Upper lobe of left lung (tissue), 6 donors: ENCODE measurements around the gene INPP4B. TPM values are rescaled to one million over a fixed set of nuclear protein-coding genes. Genes with fewer than 3 reads are reported as not detected.
"Not testable (repeated sequence)": the region's sequence is repeated elsewhere in the genome, so short reads cannot be mapped to it uniquely, and the experiment has no call there.

Source experiments
- ATAC-seq, 2 donors: fragments of 200-7000 bp; cut with Tn5 transposase; one replicate each; pipeline ENCODE4 v1.9.1; 2022; ENCODE audit warnings: mild to moderate bottlenecking in 2 of 2, moderate library complexity in 2 of 2; ENCODE audit not compliant: low FRiP score in 2 of 2
- DNase-seq, 2 donors: peaks; one replicate each; pipeline ENCODE4 v3.0.0-alpha.2; 2019 to 2020
- H3K27ac ChIP-seq, 4 donors: fragments of 200-600 bp; sonication (generic); one replicate each; pipeline ENCODE4 v1.5.1; 2016 to 2019
- H3K27me3 ChIP-seq, 4 donors: fragments of 200-600 bp; sonication (generic); one replicate each; pipeline ENCODE4 v1.5.1; 2017 to 2019
- H3K36me3 ChIP-seq, 4 donors: fragments of 200-600 bp; sonication (generic); one replicate each; pipeline ENCODE4 v1.5.1; 2016 to 2019
- H3K4me1 ChIP-seq, 4 donors: fragments of 200-600 bp; sonication (generic); one replicate each; pipeline ENCODE4 v1.5.1; 2018 to 2019
- H3K4me3 ChIP-seq, 4 donors: fragments of 200-600 bp; sonication (generic); one replicate each; pipeline ENCODE4 v1.5.1; 2017 to 2019; ENCODE audit warnings: mild to moderate bottlenecking in 2 of 4, moderate library complexity in 1 of 4
- H3K9me3 ChIP-seq, 4 donors: fragments of 200-600 bp; sonication (generic); one replicate each; pipeline ENCODE4 v1.5.1; 2018 to 2019
- EP300 ChIP-seq, 4 donors: sonication (generic); formaldehyde crosslinking; IDR thresholded peaks; one replicate each; pipeline ENCODE4 v1.5.1; 2017; ENCODE audit warnings: antibody characterized with exemption in 4 of 4, control low read depth in 2 of 4
- POLR2A ChIP-seq, 4 donors: fragments of 450-650 bp; IDR thresholded peaks; one replicate each; pipeline ENCODE4 v1.5.1; 2016 to 2017; ENCODE audit warnings: antibody characterized with exemption in 4 of 4, mild to moderate bottlenecking in 2 of 4
- POLR2AphosphoS5 ChIP-seq, 2 donors: sonication (generic); formaldehyde crosslinking; IDR thresholded peaks; one replicate each; pipeline ENCODE4 v1.5.1; 2017; ENCODE audit warnings: antibody characterized with exemption in 2 of 2
- WGBS, 2 donors: methylation state at CpG; one replicate each; pipeline ENCODE4 v1.1.5; 2017 to 2018; 5-methylcytosine and 5-hydroxymethylcytosine counted together
- total RNA-seq, 6 donors: library from RNA; depleted of rRNA in 4 of 6; stranded (reverse); fragments of >200 nt in 4 of 6; gene quantifications; one replicate each; pipeline versions ENCODE4 v1.1.0 to v1.2.1, GENCODE V29; 2016 to 2021
- TF ChIP-seq, protein P1 (sequence below), 6 experiments: fragments of 450-650 bp in 4 of 6; fragments of 200-600 bp in 2 of 6; sonication (generic) in 2 of 6; IDR thresholded peaks; one replicate each; pipeline ENCODE4 v1.5.1; 2016 to 2019; ENCODE audit warnings: antibody characterized with exemption in 6 of 6
- donor health status: DM: no; HTN: no; CAD: no; lungs with moderate emphysema.
- donor health status: DM: no; HTN: yes; CAD: no; lungs with severe emphysema.

Gene INPP4B
- total RNA-seq, 6 donors from 2014 or later = 4.7 to 31.4 (median 10.4) TPM

DNA sequence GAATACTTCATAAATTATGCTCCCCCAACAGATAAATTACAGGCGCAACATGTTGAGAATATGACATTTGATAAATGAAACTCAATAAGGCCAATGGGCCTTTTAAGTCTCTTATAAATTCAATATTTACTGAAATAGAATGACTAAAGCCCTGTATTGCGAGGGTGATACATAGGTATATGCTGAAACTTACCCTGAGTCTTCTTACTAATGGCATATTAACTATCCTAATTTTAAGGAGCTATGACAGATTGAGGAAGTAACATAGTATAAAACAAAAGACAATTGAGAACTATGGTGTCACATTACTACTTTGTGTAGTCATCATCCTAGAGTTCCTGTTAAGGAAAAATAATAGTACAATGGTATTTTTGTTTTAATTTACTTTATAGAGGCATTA, 769.1 kb downstream of the INPP4B start:
- Histone ChIP-seq H3K27me3 (no peaks in the 10 kb centered on the region), H3K36me3 (no peaks in the 10 kb centered on the region), H3K9me3 (no peaks in the 10 kb centered on the region), H3K27ac (no peak overlapping the region), H3K4me1 (no peaks in the 10 kb centered on the region), H3K4me3 (no peak overlapping the region)
- ATAC-seq (no peak), DNase-seq (no peak)
- TF ChIP-seq POLR2AphosphoS5 (IDR thresholded peaks at IDR 0.05) = no peak
- TF ChIP-seq POLR2A (IDR thresholded peaks at IDR 0.05) = no peak
- TF ChIP-seq, protein P1, sequence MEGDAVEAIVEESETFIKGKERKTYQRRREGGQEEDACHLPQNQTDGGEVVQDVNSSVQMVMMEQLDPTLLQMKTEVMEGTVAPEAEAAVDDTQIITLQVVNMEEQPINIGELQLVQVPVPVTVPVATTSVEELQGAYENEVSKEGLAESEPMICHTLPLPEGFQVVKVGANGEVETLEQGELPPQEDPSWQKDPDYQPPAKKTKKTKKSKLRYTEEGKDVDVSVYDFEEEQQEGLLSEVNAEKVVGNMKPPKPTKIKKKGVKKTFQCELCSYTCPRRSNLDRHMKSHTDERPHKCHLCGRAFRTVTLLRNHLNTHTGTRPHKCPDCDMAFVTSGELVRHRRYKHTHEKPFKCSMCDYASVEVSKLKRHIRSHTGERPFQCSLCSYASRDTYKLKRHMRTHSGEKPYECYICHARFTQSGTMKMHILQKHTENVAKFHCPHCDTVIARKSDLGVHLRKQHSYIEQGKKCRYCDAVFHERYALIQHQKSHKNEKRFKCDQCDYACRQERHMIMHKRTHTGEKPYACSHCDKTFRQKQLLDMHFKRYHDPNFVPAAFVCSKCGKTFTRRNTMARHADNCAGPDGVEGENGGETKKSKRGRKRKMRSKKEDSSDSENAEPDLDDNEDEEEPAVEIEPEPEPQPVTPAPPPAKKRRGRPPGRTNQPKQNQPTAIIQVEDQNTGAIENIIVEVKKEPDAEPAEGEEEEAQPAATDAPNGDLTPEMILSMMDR (IDR thresholded peaks at IDR 0.05) = no peak
- no peak for TF ChIP-seq EP300 (IDR thresholded peaks at IDR 0.05)
- WGBS, 2 donors = 44 to 45% methylated on average over 2 of the region's 2 CpGs

DNA sequence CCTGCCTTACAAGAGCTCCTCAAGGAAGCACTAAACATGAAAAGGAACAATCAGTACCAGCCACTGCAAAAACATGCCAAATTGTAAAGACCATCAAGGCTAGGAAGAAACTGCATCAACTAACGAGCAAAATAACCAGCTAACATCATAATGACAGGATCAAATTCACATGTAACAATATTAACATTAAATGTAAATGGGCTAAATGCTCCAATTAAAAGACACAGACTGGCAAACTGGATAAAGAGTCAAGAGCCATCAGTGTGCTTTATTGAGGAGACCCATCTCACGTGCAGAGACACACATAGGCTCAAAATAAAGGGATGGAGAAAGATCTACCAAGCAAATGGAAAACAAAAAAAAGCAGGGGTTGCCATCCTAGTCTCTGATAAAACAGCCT, 777.8 kb downstream of the INPP4B start:
- not testable (repeated sequence) for H3K27me3 ChIP-seq, H3K4me3 ChIP-seq, H3K4me1 ChIP-seq, H3K9me3 ChIP-seq, H3K27ac ChIP-seq, H3K36me3 ChIP-seq, DNase-seq, ATAC-seq
- WGBS, 2 donors = 81 to 93% methylated on average over 2 of the region's 2 CpGs

DNA sequence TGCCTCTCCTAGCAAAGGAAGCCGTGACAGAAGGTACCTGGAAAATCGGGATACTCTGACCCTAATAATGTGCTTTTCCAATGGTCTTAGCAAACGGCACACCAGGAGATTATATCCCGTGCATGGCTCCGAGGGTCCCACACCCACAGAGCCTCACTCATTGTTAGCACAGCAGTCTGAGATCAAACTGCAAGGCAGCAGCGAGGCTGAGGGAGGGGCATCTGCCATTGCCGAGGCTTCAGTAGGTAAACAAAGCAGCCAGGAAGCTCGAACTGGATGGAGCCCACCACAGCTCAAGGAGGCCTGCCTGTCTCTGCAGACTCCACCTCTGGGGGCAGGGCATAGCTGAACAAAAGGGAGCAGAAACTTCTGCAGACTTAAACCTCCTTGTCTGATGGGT, 779.5 kb downstream of the INPP4B start:
- H3K9me3 ChIP-seq, H3K27ac ChIP-seq, H3K27me3 ChIP-seq, H3K4me1 ChIP-seq, ATAC-seq, H3K4me3 ChIP-seq, DNase-seq, H3K36me3 ChIP-seq: not testable (repeated sequence)
- WGBS, 2 donors = 71 to 97% methylated on average over 4 to 6 of the region's 8 CpGs

DNA sequence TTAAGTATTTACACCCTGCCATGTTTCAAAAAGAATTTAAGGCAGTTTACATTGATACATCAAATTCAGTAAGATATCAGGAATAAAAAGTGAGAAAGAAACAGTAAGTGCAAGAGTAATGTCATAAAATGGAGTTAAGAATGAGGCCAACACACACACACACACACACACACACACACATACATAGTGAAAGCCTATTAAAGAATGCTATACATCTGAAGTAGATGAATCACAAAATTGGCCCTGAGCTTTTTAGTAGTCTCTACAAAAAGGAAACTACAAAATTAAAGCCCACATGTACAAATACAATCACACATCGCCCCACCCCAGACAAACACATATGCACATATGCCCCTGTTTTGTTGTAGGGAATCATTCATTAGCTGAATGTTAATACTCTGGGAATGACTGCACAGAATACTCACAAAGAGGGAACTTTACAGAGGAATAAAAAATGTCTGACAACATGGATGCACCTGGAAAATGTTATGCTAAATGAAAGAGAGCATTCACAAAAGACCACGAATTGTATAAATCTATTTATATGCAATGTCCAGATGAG, 780.9 kb downstream of the INPP4B start:
- WGBS, 2 donors = 91 to 93% methylated on average over 2 of the region's 2 CpGs
- H3K36me3 ChIP-seq = no peaks in the 10 kb centered on the region
- no peak for ATAC-seq
- H3K9me3 ChIP-seq = peaks cover 0 to 7% (median 0%) of the 10 kb centered on the region in 4 donors
- no peak overlapping the region for H3K4me3 ChIP-seq
- H3K27me3 ChIP-seq = no peaks in the 10 kb centered on the region
- TF ChIP-seq POLR2A (IDR thresholded peaks at IDR 0.05) (no peak), EP300 (IDR thresholded peaks at IDR 0.05) (no peak), POLR2AphosphoS5 (IDR thresholded peaks at IDR 0.05) (no peak)
- TF ChIP-seq, protein P1 (IDR thresholded peaks at IDR 0.05) = no peak
- H3K27ac ChIP-seq = no peak overlapping the region
- no peaks in the 10 kb centered on the region for H3K4me1 ChIP-seq
- DNase-seq = no peak

DNA sequence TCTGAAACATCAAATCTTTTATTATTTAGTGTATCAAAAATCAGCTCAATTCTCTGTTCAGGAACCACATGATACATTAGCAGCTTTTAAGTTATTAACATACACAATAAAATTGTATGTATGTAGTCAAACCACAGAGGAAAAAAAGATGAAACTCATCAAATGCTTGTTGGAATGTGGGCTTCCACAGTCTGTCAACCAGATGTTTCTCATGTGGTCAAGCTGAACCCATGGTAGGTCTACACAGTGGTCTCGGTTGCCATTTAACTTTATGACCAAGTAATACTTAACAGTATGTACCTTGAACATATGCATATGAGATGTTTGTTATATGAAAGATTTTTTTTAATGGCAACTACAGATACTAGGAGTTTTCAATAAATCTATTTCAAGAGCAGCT, 781.9 kb downstream of the INPP4B start:
- ATAC-seq (no peak), DNase-seq (no peak)
- H3K4me1 ChIP-seq = no peaks in the 10 kb centered on the region
- 74 to 84% methylated on average over 1 of the region's 1 CpG for WGBS, 2 donors
- no peak for TF ChIP-seq EP300 (IDR thresholded peaks at IDR 0.05)
- no peak for TF ChIP-seq POLR2AphosphoS5 (IDR thresholded peaks at IDR 0.05)
- no peak for TF ChIP-seq POLR2A (IDR thresholded peaks at IDR 0.05)
- TF ChIP-seq, protein P1 (IDR thresholded peaks at IDR 0.05) = no peak
- no peaks in the 10 kb centered on the region for H3K36me3 ChIP-seq
- no peak overlapping the region for H3K27ac ChIP-seq
- H3K9me3 ChIP-seq = peaks cover 0 to 7% (median 0%) of the 10 kb centered on the region in 4 donors
- no peaks in the 10 kb centered on the region for H3K27me3 ChIP-seq
- H3K4me3 ChIP-seq = no peak overlapping the region

DNA sequence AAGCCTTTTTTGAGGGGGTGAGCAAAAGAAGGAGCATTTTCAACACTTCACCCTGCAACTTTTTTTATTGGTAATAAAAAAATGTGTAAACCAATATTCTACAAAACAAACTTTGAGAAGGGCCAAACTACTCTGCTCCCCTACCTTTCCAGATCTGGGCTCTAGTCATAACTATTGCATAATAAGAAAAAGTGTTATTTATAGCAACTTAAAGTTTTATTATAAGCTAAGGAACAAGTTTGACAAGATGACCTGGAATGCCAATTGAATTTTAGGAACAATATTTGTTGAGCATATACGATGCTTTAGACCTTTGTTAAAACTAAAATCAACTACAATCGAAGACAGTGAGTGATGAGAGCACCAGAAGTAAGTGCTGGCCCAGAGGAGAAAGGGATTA, 800.1 kb downstream of the INPP4B start:
- no peaks in the 10 kb centered on the region for H3K9me3 ChIP-seq
- H3K4me1 ChIP-seq = no peaks in the 10 kb centered on the region
- DNase-seq (no peak), ATAC-seq (no peak)
- H3K27ac ChIP-seq = no peak overlapping the region
- no peak overlapping the region for H3K4me3 ChIP-seq
- H3K36me3 ChIP-seq = no peaks in the 10 kb centered on the region
- 75 to 76% methylated on average over 2 of the region's 2 CpGs for WGBS, 2 donors
- no peaks in the 10 kb centered on the region for H3K27me3 ChIP-seq
- TF ChIP-seq POLR2A (IDR thresholded peaks at IDR 0.05) (no peak), EP300 (IDR thresholded peaks at IDR 0.05) (no peak), POLR2AphosphoS5 (IDR thresholded peaks at IDR 0.05) (no peak)
- TF ChIP-seq, protein P1 (IDR thresholded peaks at IDR 0.05) = no peak
